IPS-NIHi7 (cell line): ENCODE data around the gene SLC7A6.
"Not testable (repeated sequence)": the region's sequence is repeated elsewhere in the genome, so short reads cannot be mapped to it uniquely, and the experiment has no call there.

Experiments used
- DNase-seq: peaks from one replicate; pipeline ENCODE4 v3.0.0; 2012; ENCODE audit warnings: mixed read lengths; ENCODE audit errors: extremely low spot score

The SLC7A6 gene

DNA sequence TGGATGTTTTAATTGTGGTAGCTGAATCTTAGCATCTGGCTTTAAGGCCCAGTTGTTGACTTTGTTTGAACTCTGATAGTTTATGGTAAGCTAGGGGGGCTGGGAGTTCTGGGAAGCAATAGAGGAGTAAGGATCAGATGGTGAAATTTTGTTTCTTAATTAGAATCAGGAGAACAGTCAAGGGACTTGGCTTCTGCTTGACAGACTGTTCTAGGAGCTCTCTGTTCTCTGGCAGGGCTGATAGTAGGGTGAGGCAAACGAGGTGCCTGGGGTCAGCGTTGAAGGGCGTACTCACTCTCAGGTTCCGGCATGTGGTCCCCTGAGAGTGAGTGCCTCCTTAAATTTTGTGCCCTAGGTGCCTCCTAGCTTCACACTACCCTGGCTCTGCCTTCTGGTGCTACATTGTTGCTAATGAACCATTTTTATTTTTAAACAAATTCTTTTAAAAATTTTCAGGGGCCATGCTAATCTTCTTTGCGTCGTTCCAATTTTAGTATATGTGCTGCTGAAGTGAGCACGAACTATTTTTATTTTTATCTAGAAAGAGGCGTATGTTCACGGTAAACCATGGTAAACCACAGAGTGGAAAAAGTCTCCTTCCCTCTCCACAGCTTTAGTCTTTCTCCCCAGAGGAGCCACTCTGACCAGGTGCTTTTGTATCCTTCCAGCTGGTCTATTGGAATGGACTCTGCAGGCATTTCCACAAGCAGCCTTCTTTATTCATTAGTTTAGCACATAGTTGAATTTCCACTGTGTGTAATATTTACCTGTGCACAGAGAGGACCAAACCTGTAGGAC, 19.7 kb downstream of the SLC7A6 start:
- DNase-seq, result no peak

GRCh38 chr16:68284847-68285246, 20.5 kb downstream of the SLC7A6 start:
- DNase-seq, result no peak

GRCh38 chr16:68285683-68286082, 21.4 kb downstream of the SLC7A6 start:
- no peak for DNase-seq

DNA sequence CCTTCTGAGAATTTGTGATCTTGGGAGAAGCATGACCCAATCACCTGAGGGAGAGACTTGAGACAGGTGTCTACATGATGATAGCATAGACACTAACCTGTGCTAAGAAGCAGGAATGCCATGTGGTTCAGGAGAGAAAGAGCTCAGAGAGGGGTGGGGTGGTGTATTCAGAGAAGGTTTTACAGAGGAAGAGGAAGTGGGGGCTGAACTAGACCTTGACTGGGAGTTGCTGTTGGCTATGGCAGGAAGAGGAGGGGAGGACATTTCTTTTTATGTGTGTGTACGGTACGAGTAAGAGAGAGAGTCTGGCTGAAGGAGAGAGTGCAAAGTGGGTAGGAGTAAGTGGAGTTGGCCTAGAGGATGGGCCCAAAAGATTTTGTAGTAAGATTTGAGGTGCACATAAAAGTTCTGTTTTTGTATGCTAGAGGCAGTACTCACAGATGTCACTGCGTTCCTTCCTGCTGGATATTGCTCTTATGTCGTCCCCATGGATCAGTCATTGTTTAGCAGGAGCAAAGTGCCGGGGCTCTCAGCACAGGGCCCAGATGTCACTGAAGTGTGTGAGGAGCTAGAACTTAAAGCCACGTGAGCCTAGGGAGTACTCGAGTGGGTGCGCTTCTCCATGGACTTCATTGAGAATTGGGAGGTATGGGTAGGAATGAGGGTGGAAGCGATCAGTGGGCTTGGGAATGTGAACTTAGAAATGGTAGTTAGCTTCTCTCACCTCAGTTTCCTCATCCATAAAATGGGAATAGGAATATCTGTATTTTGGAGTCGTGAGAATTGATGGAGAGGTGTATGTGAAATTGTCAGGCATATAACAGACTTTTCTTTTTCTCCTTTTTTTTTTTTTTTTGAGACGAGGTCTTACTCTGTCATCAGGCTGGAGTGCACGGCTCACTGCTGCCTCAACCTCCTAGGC, 22.1 kb downstream of the SLC7A6 start:
- no peak for DNase-seq

- DNase-seq, result no peak
Measured at GRCh38 chr16:68287276-68288251, 23.2 kb downstream of the SLC7A6 start.

- no peak for DNase-seq
Measured at GRCh38 chr16:68288252-68288650, 23.9 kb downstream of the SLC7A6 start.

DNA sequence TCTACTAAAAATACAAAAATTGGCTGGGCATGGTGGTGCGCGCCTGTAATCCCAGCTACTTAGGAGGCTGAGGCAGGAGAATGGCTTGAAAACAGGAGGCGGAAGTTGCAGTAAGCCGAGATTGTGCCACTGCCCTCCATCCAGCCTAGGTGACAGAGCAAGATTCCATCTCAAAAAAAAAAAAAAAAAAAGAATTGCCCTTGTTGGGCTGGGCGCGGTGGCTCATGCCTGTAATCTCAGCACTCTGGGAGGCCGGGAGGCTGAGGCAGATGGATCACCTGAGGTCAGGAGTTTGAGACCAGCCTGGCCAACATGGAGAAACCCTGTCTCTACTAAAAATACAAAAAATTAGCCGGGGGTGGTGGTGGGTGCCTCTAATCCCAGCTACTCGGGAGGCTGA, 24.5 kb downstream of the SLC7A6 start:
- DNase-seq, result not testable (repeated sequence)

DNA sequence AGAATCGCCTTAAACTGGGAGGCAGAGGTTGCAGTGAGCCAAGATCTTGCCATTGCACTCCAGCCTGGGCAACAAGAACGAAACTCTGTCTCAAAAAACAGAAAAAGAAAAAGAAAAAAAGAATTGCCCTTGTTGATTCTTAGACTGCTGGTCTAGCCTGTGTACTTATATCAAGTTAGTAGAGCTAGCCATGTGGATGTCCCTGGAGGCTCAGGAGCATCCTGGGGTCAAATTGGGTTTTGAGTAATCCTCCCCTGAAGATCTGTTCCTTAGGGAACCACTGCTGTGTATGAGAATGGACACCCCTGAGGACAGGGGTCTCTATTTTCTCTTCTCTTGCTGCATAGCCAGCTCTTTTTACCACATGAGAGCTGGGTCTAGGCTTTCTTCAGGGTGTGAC, 24.9 kb downstream of the SLC7A6 start:
- DNase-seq, result no peak

- no peak for DNase-seq
Measured at GRCh38 chr16:68289621-68290329, 25.4 kb downstream of the SLC7A6 start.

GRCh38 chr16:68290450-68290849, 26.1 kb downstream of the SLC7A6 start:
- DNase-seq, result peak; percentile 47

GRCh38 chr16:68291227-68291626, 26.9 kb downstream of the SLC7A6 start:
- no peak for DNase-seq

GRCh38 chr16:68292425-68292824, 28.1 kb downstream of the SLC7A6 start:
- no peak for DNase-seq

GRCh38 chr16:68296291-68296690, 32.0 kb downstream of the SLC7A6 start:
- DNase-seq, result no peak

DNA sequence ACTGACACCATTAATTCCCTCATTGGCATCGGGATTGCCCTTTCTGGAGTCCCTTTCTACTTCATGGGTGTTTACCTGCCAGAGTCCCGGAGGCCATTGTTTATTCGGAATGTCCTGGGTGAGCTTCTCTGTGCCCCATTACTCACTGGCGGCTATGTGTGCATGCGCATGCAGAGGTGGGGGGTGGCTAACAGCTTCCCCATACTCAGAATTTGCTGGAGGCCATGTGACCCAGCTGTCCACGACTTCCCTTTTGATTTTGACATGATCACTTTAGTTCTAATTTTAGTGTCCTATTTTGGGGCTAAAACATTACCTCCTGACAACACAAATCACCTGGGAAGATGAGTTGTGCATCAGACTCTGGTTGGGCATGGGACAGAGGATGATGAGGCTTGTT, 32.4 kb downstream of the SLC7A6 start:
- no peak for DNase-seq

- no peak for DNase-seq
Measured at GRCh38 chr16:68297908-68298307, 33.6 kb downstream of the SLC7A6 start.

- no peak for DNase-seq
Measured at GRCh38 chr16:68298312-68298711, 34.0 kb downstream of the SLC7A6 start.

DNA sequence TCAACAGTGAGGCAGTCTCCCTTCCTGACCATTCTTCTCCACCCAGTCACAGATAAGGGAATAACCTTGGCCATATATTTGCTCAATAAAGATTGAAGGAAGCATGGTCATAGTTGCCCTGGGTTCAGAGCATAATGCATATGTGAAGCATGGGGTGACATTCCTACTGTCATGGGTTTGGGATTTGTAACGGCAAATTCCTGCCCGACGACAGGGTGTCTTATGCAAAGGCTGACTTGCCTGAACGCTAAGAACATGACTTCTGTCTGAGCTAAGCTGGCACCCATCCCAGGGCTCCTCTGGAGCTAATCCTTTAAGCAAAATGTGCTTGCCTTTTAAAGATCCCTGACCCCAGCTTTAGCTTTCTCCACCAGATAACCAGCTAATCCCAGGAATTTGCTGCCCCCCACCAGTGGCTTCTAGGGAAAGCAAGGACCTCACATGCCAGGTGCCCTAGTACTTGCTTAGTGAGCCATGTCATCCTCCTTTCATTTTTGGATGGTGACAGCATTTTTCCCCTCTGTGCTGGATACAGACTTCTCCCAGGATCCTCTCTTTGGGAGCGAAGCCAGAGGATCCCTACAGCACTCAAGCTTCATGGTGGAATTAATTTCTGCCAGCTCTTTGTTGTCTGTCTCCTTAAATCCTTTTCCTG, 34.7 kb downstream of the SLC7A6 start:
- no peak for DNase-seq

- DNase-seq, result no peak
Measured at GRCh38 chr16:68299571-68300453, 35.5 kb downstream of the SLC7A6 start.

DNA sequence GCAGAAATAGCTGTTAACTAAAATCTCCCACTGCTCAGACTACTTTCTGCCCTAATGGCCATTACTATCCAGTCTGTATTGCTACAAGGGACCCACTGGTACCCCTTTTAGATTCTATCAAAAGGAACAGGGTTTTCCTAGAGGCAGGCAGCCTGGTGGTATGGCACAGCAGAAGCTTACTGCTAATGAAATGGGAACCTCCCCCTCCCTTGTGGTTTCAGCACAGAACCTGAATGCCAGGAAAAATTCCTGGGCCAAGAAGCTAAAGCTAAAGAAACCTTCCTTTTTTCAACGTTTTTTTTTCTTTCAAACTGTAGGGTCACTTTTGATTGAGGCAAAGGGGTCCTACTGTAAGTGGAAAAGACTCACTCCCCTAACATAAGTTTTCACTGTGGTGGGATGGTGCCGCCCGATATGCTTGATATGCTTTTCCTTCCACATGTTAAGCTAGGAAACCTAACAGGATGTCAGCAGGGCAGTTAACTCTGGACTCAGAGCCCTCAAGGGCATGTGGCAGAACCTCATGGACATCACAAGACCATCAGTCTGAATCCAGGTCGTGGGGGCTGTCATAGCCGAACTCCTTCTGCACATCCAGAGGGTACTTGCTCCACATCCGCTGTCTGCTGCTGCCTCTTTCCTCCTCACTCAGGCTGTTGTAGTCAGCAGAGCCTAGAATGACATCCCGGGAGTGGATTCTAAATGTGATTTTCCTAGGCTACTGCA, 36.6 kb downstream of the SLC7A6 start:
- no peak for DNase-seq
